Epithelial cell of proximal tubule (primary cell): ENCODE results near the gene SNRNP40. TPM values are rescaled to one million over a fixed set of nuclear protein-coding genes. Genes with fewer than 3 reads are reported as not detected.

Experiments
- DNase-seq: peaks from one replicate; pipeline ENCODE4 v3.0.0-alpha.2; 2011; ENCODE audit warnings: low read depth
- H3K4me3 ChIP-seq: 2 replicates; pipeline ENCODE4 v1.5.1; 2011; ENCODE audit warnings: low read depth, mild to moderate bottlenecking, low read length
- CTCF ChIP-seq: conservative IDR thresholded peaks from 2 replicates; pipeline ENCODE4 v1.5.1; 2012; ENCODE audit warnings: low read depth, mild to moderate bottlenecking, low read length
- total RNA-seq: library from RNA; depleted of rRNA; stranded (reverse); fragments of >200 nt; gene quantifications from 2 replicates; pipeline ENCODE4 v1.2.3, GENCODE V29; 2015

Gene SNRNP40
- total RNA-seq, 1 donor from 2014 or later, result 67.9 TPM

- TF ChIP-seq CTCF, result no peak
- no peak overlapping the region for H3K4me3 ChIP-seq
- no peak for DNase-seq
These were observed 52.9 kb downstream of the SNRNP40 start for GRCh38 chr1:31243501-31244286.

GRCh38 chr1:31241321-31241720 lies 55.3 kb downstream of the SNRNP40 start:
- no peak for DNase-seq
- TF ChIP-seq CTCF, result no peak
- H3K4me3 ChIP-seq, result no peak overlapping the region

- DNase-seq, result no peak
- peak within 1 kb of the TSS; percentile 33 for H3K4me3 ChIP-seq
- no peak for TF ChIP-seq CTCF
These were observed 56.8 kb downstream of the SNRNP40 start, which contains the start of gene NKAIN1 for GRCh38 chr1:31239653-31240241. Gene NKAIN1, minus strand, starts transcription at chr1:31239887. Its CDS starts 340 bp downstream, at chr1:31239547.

- no peak for TF ChIP-seq CTCF
- DNase-seq, result no peak
- peak overlapping the region; percentile 24 for H3K4me3 ChIP-seq
These were observed 57.5 kb downstream of the SNRNP40 start for GRCh38 chr1:31238986-31239613.

- TF ChIP-seq CTCF, result no peak
- no peak for DNase-seq
- H3K4me3 ChIP-seq, result no peak overlapping the region
These were observed 58.0 kb downstream of the SNRNP40 start for GRCh38 chr1:31238612-31238985.

GRCh38 chr1:31234870-31235269 lies 61.7 kb downstream of the SNRNP40 start:
- TF ChIP-seq CTCF, result no peak
- H3K4me3 ChIP-seq, result no peak overlapping the region
- no peak for DNase-seq
